ENCODE measurements around the gene BCAT1.

Gene BCAT1

GRCh38 chr12:24822121-24822899 is 126.6 kb downstream of the BCAT1 start:
- no peaks in the 10 kb centered on the region for H3K9me2 ChIP-seq (ENCODE audit: low read depth, low read length)
- H3K4me1 ChIP-seq (ENCODE audit: insufficient read depth, low read length, severe bottlenecking) = no peaks in the 10 kb centered on the region
- H3F3A ChIP-seq (ENCODE audit: insufficient read depth, low read length) = no peaks in the 10 kb centered on the region
- no peak overlapping the region for H2AFZ ChIP-seq (ENCODE audit: low read length)
- H3K9ac ChIP-seq (ENCODE audit: low read length) = no peak overlapping the region
- no peak for TF ChIP-seq CTCF (IDR thresholded peaks at IDR 0.05; ENCODE audit: low read length)
- no peak for TF ChIP-seq EZH2 (IDR thresholded peaks at IDR 0.05; ENCODE audit: borderline replicate concordance, low read length)
- H4K20me1 ChIP-seq (ENCODE audit: insufficient read depth, low read length) = no peaks in the 10 kb centered on the region
- H3K4me2 ChIP-seq (ENCODE audit: low read length) = no peak overlapping the region
- no peak overlapping the region for H3K4me3 ChIP-seq (ENCODE audit: low read depth, low read length, poor library complexity, severe bottlenecking)
- no peaks in the 10 kb centered on the region for H3K27me3 ChIP-seq (ENCODE audit: insufficient read depth, low read length)
- H3K36me3 ChIP-seq (ENCODE audit: insufficient read depth, low read length) = no peaks in the 10 kb centered on the region
- H3K27ac ChIP-seq (ENCODE audit: low read depth, low read length, poor library complexity, severe bottlenecking) = no peak overlapping the region
- H3K79me2 ChIP-seq (ENCODE audit: insufficient read depth, low read length) = no peaks in the 10 kb centered on the region
- no peaks in the 10 kb centered on the region for H3K9me3 ChIP-seq (ENCODE audit: low read length)

- no peaks in the 10 kb centered on the region for H3K9me3 ChIP-seq (ENCODE audit: low read length)
- H3K9me2 ChIP-seq (ENCODE audit: low read depth, low read length) = no peaks in the 10 kb centered on the region
- no peaks in the 10 kb centered on the region for H3K4me1 ChIP-seq (ENCODE audit: insufficient read depth, low read length, severe bottlenecking)
- no peak overlapping the region for H3K27ac ChIP-seq (ENCODE audit: low read depth, low read length, poor library complexity, severe bottlenecking)
- TF ChIP-seq CTCF (IDR thresholded peaks at IDR 0.05; ENCODE audit: low read length) (no peak), EZH2 (IDR thresholded peaks at IDR 0.05; ENCODE audit: borderline replicate concordance, low read length) (no peak)
- no peaks in the 10 kb centered on the region for H3F3A ChIP-seq (ENCODE audit: insufficient read depth, low read length)
- no peak overlapping the region for H3K4me2 ChIP-seq (ENCODE audit: low read length)
- no peaks in the 10 kb centered on the region for H3K27me3 ChIP-seq (ENCODE audit: insufficient read depth, low read length)
- no peaks in the 10 kb centered on the region for H3K36me3 ChIP-seq (ENCODE audit: insufficient read depth, low read length)
- no peak overlapping the region for H3K9ac ChIP-seq (ENCODE audit: low read length)
- H3K4me3 ChIP-seq (ENCODE audit: low read depth, low read length, poor library complexity, severe bottlenecking) = no peak overlapping the region
- no peaks in the 10 kb centered on the region for H4K20me1 ChIP-seq (ENCODE audit: insufficient read depth, low read length)
- H2AFZ ChIP-seq (ENCODE audit: low read length) = no peak overlapping the region
- H3K79me2 ChIP-seq (ENCODE audit: insufficient read depth, low read length) = no peaks in the 10 kb centered on the region
These were observed 127.2 kb downstream of the BCAT1 start for GRCh38 chr12:24821691-24822090.

GRCh38 chr12:24820872-24821271 is 128.0 kb downstream of the BCAT1 start:
- Histone ChIP-seq H3K4me1 (ENCODE audit: insufficient read depth, low read length, severe bottlenecking) (no peaks in the 10 kb centered on the region), H3K4me3 (ENCODE audit: low read depth, low read length, poor library complexity, severe bottlenecking) (no peak overlapping the region), H3K9me3 (ENCODE audit: low read length) (no peaks in the 10 kb centered on the region), H3F3A (ENCODE audit: insufficient read depth, low read length) (no peaks in the 10 kb centered on the region), H3K36me3 (ENCODE audit: insufficient read depth, low read length) (no peaks in the 10 kb centered on the region), H2AFZ (ENCODE audit: low read length) (no peak overlapping the region), H3K4me2 (ENCODE audit: low read length) (no peak overlapping the region), H3K9ac (ENCODE audit: low read length) (no peak overlapping the region), H3K9me2 (ENCODE audit: low read depth, low read length) (no peaks in the 10 kb centered on the region), H3K27me3 (ENCODE audit: insufficient read depth, low read length) (no peaks in the 10 kb centered on the region), H3K27ac (ENCODE audit: low read depth, low read length, poor library complexity, severe bottlenecking) (no peak overlapping the region), H3K79me2 (ENCODE audit: insufficient read depth, low read length) (no peaks in the 10 kb centered on the region), H4K20me1 (ENCODE audit: insufficient read depth, low read length) (no peaks in the 10 kb centered on the region)
- TF ChIP-seq CTCF (IDR thresholded peaks at IDR 0.05; ENCODE audit: low read length) = no peak
- no peak for TF ChIP-seq EZH2 (IDR thresholded peaks at IDR 0.05; ENCODE audit: borderline replicate concordance, low read length)

Data from OCI-LY1 (cell line).